Urinary bladder (tissue), 4 donors: ENCODE results near the gene DOCK8. TPM values are rescaled to one million over a fixed set of nuclear protein-coding genes. Genes with fewer than 3 reads are reported as not detected.
A peak's percentile ranks its signal among the peaks of the same experiment; 100 is the strongest.
"Not testable (repeated sequence)": the region's sequence is repeated elsewhere in the genome, so short reads cannot be mapped to it uniquely, and the experiment has no call there.

Experiments
- DNase-seq: peaks from one replicate; pipeline ENCODE4 v3.0.0-alpha.2; 2015; ENCODE audit errors: extremely low spot score
- H3K27ac ChIP-seq: one replicate; pipeline ENCODE4 v1.5.1; 2013; ENCODE audit warnings: low read depth, mild to moderate bottlenecking, moderate library complexity
- H3K36me3 ChIP-seq: one replicate; pipeline ENCODE4 v1.6.1; 2013; ENCODE audit warnings: mild to moderate bottlenecking, moderate library complexity; ENCODE audit not compliant: insufficient read depth
- H3K4me1 ChIP-seq: one replicate; pipeline ENCODE4 v1.6.1; 2013; ENCODE audit warnings: mild to moderate bottlenecking, moderate library complexity; ENCODE audit not compliant: insufficient read depth
- H3K4me3 ChIP-seq: one replicate; pipeline ENCODE4 v1.5.1; 2013; ENCODE audit warnings: low read depth, low read length
- WGBS: extraction: QIAGEN DNeasy Blood & Tissue Kit; methylation state at CpG from one replicate; pipeline ENCODE4 v1.1.7; 2013; 5-methylcytosine and 5-hydroxymethylcytosine counted together
- polyA plus RNA-seq: library from polyadenylated mRNA; stranded (reverse); fragments of 200-250 nt; gene quantifications from one replicate; pipeline ENCODE4 v1.2.3, GENCODE V29; 2013
- total RNA-seq: library from RNA; depleted of rRNA; stranded (reverse); fragments of >200 nt; gene quantifications from one replicate; pipeline ENCODE4 v1.2.3, GENCODE V29; 2014
- donor health status: healthy with polysubstance abuse.
- donor health status: healthy.

Gene DOCK8
- total and polyA plus RNA-seq, 2 donors: 5.2 to 12.5 TPM

DNA sequence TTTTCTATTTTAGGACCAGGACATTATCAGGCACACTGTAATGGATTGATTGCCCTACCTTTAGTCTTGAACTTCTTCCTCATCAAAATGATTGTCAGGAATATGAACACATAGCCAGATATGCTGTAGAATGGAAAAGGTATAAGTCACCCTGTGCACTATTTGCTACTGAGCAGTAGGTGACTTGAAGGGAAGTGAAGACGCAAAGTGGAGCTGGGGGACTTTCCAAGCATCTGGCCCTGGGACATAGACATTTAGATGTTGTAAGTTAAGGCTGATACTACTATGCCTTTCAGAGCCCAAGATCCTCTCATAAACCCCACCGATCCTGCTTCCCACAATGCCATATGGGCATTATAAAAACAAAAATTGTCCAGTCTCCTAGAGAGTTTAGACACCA lies 174.5 kb downstream of the DOCK8 start:
- no peaks in the 10 kb centered on the region for H3K36me3 ChIP-seq
- WGBS: 86% methylated on average over 2 of the region's 2 CpGs
- H3K4me3 ChIP-seq: no peak overlapping the region
- DNase-seq: no peak
- no peak overlapping the region for H3K27ac ChIP-seq
- no peaks in the 10 kb centered on the region for H3K4me1 ChIP-seq

DNA sequence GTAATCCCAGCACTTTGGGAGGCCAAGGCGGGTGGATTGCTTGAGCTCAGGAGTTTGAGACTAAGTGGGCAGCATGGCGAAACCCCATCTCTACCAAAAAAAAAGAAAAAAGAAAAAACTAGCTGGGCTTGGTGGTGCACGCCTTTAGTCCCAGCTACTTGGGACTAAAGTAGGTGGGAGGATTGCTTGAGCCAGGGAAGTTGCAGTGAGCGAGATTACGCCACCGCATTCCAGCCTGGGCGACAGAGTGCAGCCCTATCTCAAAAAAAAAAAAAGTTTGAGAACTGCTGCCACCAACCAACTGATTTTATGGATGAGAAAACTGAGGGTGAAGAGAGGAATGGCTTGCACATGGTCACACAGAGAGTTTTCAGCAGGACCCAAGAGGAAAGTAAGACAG lies 175.1 kb downstream of the DOCK8 start:
- Histone ChIP-seq H3K36me3 (no peaks in the 10 kb centered on the region), H3K4me1 (no peaks in the 10 kb centered on the region), H3K4me3 (no peak overlapping the region), H3K27ac (no peak overlapping the region)
- DNase-seq: no peak
- 95% methylated on average over 7 of the region's 7 CpGs for WGBS

DNA sequence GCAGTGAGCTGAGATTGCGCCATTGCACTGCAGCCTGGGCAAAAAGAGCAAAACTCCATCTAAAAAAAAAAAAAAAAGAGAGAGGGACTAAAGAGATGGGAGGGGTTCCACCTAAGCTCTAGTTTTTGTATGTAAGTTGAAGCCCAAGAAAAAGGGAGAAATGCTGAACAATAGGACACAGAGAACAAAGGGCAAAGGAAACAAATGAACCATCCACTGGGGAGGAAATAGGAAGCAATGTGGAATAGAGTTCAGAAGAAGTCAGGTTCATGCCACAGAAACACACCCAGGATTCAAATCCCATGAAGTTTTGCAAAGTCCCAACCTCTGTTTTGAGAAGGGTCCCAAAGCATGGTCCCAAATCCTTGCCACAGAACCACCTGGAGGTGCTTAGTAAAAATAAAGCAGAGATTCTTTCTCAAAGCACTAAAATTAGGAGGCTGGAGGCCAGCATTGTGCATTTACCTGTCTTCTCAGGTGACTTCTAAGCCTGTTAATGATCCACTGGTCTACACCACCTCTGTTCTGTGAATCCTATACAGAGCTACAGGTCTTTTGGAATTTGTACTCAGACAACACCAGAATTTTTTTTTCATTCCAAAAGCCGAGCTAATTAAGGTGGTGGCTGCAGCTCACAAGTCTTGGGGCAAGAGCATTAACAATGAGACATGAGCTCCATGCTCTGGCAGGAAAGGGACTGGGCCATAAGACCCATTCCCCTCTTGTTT lies 177.6 kb downstream of the DOCK8 start:
- H3K36me3 ChIP-seq: no peaks in the 10 kb centered on the region
- H3K4me3 ChIP-seq: no peak overlapping the region
- 92% methylated on average over 2 of the region's 2 CpGs for WGBS
- no peak overlapping the region for H3K27ac ChIP-seq
- no peak for DNase-seq
- H3K4me1 ChIP-seq: no peaks in the 10 kb centered on the region

DNA sequence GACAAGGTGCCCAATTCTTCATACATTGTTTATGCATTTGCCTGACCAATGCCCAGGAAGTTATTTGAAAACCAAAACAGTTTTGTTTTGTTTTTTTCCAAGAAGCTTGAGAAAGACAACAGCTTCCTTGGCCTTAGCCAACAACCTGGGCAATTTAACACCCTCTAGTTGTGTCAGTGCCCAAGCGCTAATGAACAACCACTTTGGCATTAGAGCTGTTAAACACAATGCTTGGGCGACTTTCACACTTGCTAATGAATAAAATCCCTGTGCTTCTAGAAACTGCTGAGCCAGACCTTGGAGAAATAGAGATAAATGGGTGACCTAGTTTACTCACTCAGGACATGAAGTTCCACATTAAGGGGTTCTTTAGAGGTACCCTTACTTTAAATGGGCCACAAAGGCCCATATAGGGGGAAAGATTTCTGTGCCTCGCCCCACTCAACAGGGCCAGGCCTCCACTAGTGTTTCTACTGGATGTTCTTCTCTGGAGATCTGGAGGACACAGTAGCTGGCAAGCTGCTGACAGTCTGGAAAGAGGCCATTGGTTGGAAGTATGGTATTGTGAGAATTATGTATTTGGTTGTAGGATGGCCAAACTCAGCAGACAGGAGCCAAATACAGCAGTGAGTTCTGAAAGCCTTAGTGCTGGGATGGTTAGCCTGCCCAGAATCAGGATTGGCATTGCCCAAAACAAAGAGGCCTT lies 179.8 kb downstream of the DOCK8 start:
- 92% methylated on average over 3 of the region's 3 CpGs for WGBS
- no peak for DNase-seq
- Histone ChIP-seq H3K4me3 (no peak overlapping the region), H3K27ac (no peak overlapping the region), H3K4me1 (no peaks in the 10 kb centered on the region), H3K36me3 (no peaks in the 10 kb centered on the region)

DNA sequence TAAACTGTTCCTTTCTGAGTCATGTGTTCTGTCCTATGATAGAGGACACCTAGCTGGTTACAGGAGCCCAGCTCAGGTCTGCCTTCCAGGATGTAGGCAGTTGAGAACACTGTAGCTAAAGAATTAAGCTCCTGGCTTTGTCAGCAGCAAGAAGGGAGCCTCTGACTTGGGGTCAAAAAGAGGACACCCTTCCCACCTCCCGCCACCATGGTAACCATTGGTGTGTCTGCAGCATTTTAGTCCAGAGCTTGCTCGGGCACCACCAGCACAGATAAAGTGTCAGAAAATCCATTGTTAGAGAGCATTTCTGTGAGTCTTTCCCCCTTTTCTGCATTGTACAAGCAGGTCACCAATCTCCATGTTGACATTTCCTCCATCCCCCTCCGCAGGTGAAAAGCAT lies 181.7 kb downstream of the DOCK8 start:
- H3K36me3 ChIP-seq: no peaks in the 10 kb centered on the region
- H3K27ac ChIP-seq: no peak overlapping the region
- no peak for DNase-seq
- no peaks in the 10 kb centered on the region for H3K4me1 ChIP-seq
- WGBS: 91% methylated on average over 3 of the region's 3 CpGs
- H3K4me3 ChIP-seq: no peak overlapping the region

DNA sequence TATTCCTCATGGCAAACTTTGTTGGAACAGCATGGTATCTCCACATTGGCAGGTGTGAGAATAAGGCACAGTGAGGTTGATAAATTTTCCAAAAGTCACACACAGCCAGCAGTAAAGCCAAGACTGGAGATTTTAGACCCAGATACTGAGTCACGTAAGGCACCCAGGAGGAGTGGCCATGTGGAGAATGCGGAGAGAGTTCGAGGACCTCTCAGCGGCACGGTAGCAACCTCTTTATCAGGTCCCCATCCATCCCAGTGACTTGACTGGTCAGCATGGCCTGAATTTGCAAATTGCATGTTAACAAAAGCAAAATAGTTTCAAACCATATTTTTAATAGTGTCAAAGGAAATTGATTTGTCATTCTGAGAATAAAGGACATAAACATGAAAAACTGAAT lies 183.4 kb downstream of the DOCK8 start:
- no peak for DNase-seq
- no peaks in the 10 kb centered on the region for H3K36me3 ChIP-seq
- no peaks in the 10 kb centered on the region for H3K4me1 ChIP-seq
- no peak overlapping the region for H3K27ac ChIP-seq
- 87% methylated on average over 5 of the region's 5 CpGs for WGBS
- H3K4me3 ChIP-seq: no peak overlapping the region

DNA sequence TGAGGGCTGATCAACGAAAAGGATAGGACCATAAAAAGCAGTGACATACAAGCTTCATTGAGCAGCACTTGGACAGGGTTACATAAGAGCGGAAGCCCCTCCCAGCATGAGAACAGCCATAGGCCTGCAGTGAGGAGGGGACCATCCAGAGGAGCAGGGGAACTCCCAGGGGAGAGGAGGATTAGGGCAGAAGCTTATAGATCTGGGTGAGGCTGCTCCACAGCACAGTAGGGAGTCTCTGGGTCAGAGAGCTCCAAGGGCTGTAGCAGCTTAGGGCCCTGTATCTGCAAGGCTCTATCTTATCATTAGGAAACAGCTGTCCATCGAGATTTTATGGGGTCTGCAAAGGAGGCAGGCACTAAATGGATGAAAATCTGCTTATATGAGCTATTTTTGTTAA lies 186.6 kb downstream of the DOCK8 start:
- Histone ChIP-seq H3K27ac (no peak overlapping the region), H3K36me3 (peaks cover 2% of the 10 kb centered on the region), H3K4me1 (no peaks in the 10 kb centered on the region), H3K4me3 (no peak overlapping the region)
- no peak for DNase-seq
- 62% methylated on average over 3 of the region's 3 CpGs for WGBS

DNA sequence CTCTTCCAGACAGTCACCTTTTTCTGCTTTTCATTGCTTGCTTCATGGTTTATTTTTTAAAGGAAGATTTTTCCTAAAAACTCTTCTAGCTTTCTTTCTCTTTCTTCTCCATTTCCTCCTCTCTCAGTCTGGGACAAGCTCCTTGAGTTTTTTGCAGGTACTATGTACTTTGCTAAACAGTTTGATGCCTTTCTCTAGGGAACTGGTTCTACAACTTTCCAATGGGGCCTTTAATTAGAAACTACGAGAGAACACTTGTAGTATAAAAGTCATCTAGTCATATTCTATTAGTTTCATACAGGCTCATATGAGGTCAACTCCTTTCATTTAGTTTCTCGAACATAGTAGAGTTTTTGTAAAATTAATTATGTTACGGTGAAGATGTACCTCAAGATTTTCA lies 189.6 kb downstream of the DOCK8 start:
- H3K27ac ChIP-seq: no peak overlapping the region
- 90% methylated on average over 3 of the region's 3 CpGs for WGBS
- H3K4me1 ChIP-seq: no peaks in the 10 kb centered on the region
- no peak overlapping the region for H3K4me3 ChIP-seq
- H3K36me3 ChIP-seq: peaks cover 2% of the 10 kb centered on the region
- peak; percentile 64 for DNase-seq

DNA sequence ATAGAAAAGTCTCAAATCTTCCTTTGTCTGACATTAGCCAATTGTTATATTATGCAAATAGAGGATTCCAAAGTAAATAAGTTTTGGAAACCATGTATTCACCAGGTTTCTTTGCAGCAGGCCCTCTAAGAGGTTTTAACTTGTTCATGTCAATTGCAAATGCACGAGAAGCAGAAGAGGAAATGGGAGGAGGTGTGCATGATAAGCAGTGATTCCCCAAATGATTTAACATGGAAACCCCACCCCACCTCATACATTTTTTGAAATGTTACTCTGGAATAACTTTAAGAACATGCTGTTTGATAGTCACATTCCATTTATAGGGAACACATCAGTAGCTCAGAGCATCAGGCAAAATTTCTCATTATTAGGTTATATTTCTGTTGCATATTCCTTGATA lies 190.7 kb downstream of the DOCK8 start:
- Histone ChIP-seq H3K27ac (no peak overlapping the region), H3K4me3 (no peak overlapping the region), H3K36me3 (peaks cover 2% of the 10 kb centered on the region), H3K4me1 (no peaks in the 10 kb centered on the region)
- WGBS: 71% methylated on average over 1 of the region's 1 CpG
- DNase-seq: no peak

DNA sequence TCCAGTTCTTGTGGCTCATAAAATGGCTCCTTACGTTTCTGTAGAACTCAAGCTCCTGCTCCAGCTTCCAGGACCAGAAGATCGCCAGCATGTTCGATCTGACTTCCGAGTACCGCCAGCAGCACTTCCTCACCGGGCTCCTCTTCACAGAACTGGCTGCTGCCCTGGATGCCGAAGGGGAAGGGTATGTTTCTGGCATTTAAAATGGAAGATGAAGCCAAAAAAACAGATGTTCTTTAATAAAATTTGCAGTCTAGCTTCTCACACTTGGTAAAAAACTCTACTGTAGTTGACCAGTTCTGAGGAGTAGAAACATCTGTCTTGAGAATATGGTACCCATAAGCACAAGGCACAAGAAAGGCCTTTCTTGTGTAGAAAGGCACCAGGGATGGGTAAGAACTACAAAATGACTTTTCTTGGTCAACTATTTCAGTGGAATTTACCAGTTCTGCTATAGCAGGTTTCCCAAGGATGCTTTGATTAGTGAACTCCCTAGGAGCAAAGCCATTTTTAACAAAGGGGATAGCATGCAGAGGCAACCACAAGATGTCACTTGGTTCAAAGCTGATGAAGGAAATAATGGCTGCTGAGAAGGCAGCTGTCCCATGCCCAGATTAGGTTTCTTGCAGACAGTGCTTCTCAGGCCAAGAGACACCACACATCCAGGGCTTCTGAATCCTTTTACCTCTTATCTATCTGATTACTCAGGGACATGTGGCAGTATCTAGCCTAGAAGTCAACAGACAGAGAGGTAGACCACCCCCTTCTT lies 192.4 kb downstream of the DOCK8 start:
- Histone ChIP-seq H3K27ac (no peak overlapping the region), H3K4me3 (no peak overlapping the region), H3K36me3 (peaks cover 2% of the 10 kb centered on the region), H3K4me1 (no peaks in the 10 kb centered on the region)
- DNase-seq: no peak
- WGBS: 79% methylated on average over 7 of the region's 7 CpGs

DNA sequence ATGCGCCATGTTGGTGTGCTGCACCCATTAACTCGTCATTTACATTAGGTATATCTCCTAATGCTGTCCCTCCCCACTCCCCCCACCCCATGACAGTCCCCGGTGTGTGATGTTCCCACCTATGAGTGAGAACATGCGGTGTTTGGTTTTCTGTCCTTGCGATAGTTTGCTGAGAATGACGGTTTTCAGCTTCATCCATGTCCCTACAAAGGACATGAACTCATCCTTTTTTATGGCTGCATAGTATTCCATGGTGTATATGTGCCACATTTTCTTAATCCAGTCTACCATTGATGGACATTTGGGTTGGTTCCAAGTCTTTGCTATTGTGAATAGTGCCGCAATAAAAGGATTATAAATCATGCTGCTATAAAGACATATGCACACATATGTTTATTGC lies 195.0 kb downstream of the DOCK8 start:
- not testable (repeated sequence) for H3K27ac ChIP-seq, DNase-seq, H3K4me1 ChIP-seq, H3K4me3 ChIP-seq, H3K36me3 ChIP-seq
- 89% methylated on average over 7 of the region's 7 CpGs for WGBS

DNA sequence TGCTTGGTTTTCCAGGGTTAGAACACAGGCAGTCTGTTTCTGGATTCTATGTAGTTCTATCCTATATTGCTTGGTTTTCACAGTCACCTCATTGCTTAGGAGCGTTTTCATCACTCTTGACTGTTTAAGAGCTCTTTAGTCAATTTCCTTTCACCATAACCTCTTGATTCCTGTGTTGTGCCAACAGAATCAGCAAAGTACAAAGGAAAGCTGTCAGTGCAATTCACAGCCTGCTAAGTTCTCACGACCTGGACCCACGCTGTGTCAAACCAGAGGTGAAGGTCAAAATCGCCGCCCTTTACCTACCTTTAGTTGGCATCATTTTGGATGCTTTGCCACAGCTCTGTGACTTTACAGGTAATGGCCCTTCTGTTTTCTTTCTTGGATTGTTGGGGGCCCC lies 199.9 kb downstream of the DOCK8 start:
- H3K4me3 ChIP-seq: no peak overlapping the region
- H3K27ac ChIP-seq: no peak overlapping the region
- no peak for DNase-seq
- no peaks in the 10 kb centered on the region for H3K36me3 ChIP-seq
- 83% methylated on average over 5 of the region's 5 CpGs for WGBS
- no peaks in the 10 kb centered on the region for H3K4me1 ChIP-seq

DNA sequence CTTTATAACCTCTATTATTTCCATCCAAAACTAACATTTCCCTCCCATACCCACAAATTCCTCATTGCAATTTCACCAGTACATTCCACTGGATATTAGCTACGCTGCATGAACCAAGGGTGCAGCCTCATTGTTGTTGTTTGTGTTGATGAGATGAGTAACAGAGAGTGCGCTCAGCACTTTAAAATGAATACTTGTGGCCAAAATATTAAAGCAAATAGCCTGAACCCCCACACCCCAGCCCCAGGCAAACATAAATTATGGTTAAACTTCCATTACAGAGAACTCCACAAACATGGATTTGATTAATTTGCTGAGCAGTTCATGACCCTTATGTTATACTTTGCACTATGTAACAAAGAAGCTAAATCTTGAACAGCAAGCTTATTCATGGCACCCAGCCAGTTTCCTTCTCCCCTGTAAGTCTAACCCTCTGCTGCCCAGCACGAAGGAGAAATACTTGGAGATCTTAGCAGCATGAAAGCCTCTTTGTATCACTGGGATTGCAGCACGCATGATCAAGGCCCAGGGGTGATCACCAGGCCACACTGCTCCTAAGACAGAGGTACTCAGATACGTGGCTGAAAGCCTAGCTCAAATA lies 205.0 kb downstream of the DOCK8 start:
- DNase-seq: peak; percentile 55
- no peak overlapping the region for H3K4me3 ChIP-seq
- H3K4me1 ChIP-seq: no peaks in the 10 kb centered on the region
- no peaks in the 10 kb centered on the region for H3K36me3 ChIP-seq
- no peak overlapping the region for H3K27ac ChIP-seq
- WGBS: 62% methylated on average over 5 of the region's 5 CpGs
